ENCODE results near the gene DLGAP3. TPM values are rescaled to one million over a fixed set of nuclear protein-coding genes. Genes with fewer than 3 reads are reported as not detected.

Gene DLGAP3
- polyA plus RNA-seq, 4 donors: 0.18 to 0.39 (median 0.27) TPM; not detected in 1

GRCh38 chr1:34889705-34890104 is 39.7 kb downstream of the DLGAP3 start:
- Histone ChIP-seq H3K4me1 (ENCODE audit: control insufficient read depth in 3 of 3, insufficient read depth in 2 of 3, low read depth in 1 of 3, low read length in 2 of 3) (peaks cover 0 to 2% (median 0%) of the 10 kb centered on the region in 3 donors), H3K4me3 (ENCODE audit: low read depth in 1 of 3, low read length in 3 of 3) (no peak overlapping the region), H3K27me3 (ENCODE audit: control insufficient read depth in 3 of 3, insufficient read depth in 3 of 3, low read length in 3 of 3) (peaks cover 0 to 29% (median 7%) of the 10 kb centered on the region in 3 donors), H3K9me3 (ENCODE audit: control insufficient read depth in 2 of 2, insufficient read depth in 1 of 2, low read depth in 1 of 2, low read length in 1 of 2) (peaks cover 0 to 10% of the 10 kb centered on the region in 2 donors), H3K27ac (ENCODE audit: low read depth in 1 of 3, low read length in 2 of 3) (no peak overlapping the region), H3K36me3 (ENCODE audit: control insufficient read depth in 3 of 3, insufficient read depth in 2 of 3, low read depth in 1 of 3, low read length in 3 of 3) (no peaks in the 10 kb centered on the region)
- FAIRE-seq: no peak
- no peak for DNase-seq
- WGBS, 3 donors: 50 to 63% (median 61%) methylated on average over 4 of the region's 4 CpGs

GRCh38 chr1:34887593-34887992 is 41.9 kb downstream of the DLGAP3 start:
- H3K4me3 ChIP-seq (ENCODE audit: low read depth in 1 of 3, low read length in 3 of 3): no peak overlapping the region
- H3K4me1 ChIP-seq (ENCODE audit: control insufficient read depth in 3 of 3, insufficient read depth in 2 of 3, low read depth in 1 of 3, low read length in 2 of 3): peaks cover 0 to 2% (median 0%) of the 10 kb centered on the region in 3 donors
- no peaks in the 10 kb centered on the region for H3K36me3 ChIP-seq (ENCODE audit: control insufficient read depth in 3 of 3, insufficient read depth in 2 of 3, low read depth in 1 of 3, low read length in 3 of 3)
- 89 to 94% (median 93%) methylated on average over 4 of the region's 4 CpGs for WGBS, 3 donors
- peaks cover 0 to 5% of the 10 kb centered on the region in 2 donors for H3K9me3 ChIP-seq (ENCODE audit: control insufficient read depth in 2 of 2, insufficient read depth in 1 of 2, low read depth in 1 of 2, low read length in 1 of 2)
- no peak overlapping the region for H3K27ac ChIP-seq (ENCODE audit: low read depth in 1 of 3, low read length in 2 of 3)
- no peak for DNase-seq
- H3K27me3 ChIP-seq (ENCODE audit: control insufficient read depth in 3 of 3, insufficient read depth in 3 of 3, low read length in 3 of 3): peaks cover 0 to 43% (median 8%) of the 10 kb centered on the region in 3 donors
- no peak for FAIRE-seq

GRCh38 chr1:34885405-34886247 is 43.8 kb downstream of the DLGAP3 start:
- Histone ChIP-seq H3K27ac (ENCODE audit: low read depth in 1 of 3, low read length in 2 of 3) (no peak overlapping the region), H3K9me3 (ENCODE audit: control insufficient read depth in 2 of 2, insufficient read depth in 1 of 2, low read depth in 1 of 2, low read length in 1 of 2) (no peaks in the 10 kb centered on the region), H3K27me3 (ENCODE audit: control insufficient read depth in 3 of 3, insufficient read depth in 3 of 3, low read length in 3 of 3) (peaks cover 0 to 46% (median 8%) of the 10 kb centered on the region in 3 donors), H3K36me3 (ENCODE audit: control insufficient read depth in 3 of 3, insufficient read depth in 2 of 3, low read depth in 1 of 3, low read length in 3 of 3) (no peaks in the 10 kb centered on the region), H3K4me3 (ENCODE audit: low read depth in 1 of 3, low read length in 3 of 3) (peak overlapping the region in 2 of 3 donors; percentile 19 to 36), H3K4me1 (ENCODE audit: control insufficient read depth in 3 of 3, insufficient read depth in 2 of 3, low read depth in 1 of 3, low read length in 2 of 3) (peaks cover 0 to 2% (median 0%) of the 10 kb centered on the region in 3 donors)
- DNase-seq (peak; percentile 23 to 51), FAIRE-seq (no peak)
- 2 to 5% (median 4%) methylated on average over 57 to 80 of the region's 80 CpGs for WGBS, 3 donors

- H3K4me1 ChIP-seq (ENCODE audit: control insufficient read depth in 3 of 3, insufficient read depth in 2 of 3, low read depth in 1 of 3, low read length in 2 of 3): peaks cover 0 to 2% (median 0%) of the 10 kb centered on the region in 3 donors
- WGBS, 3 donors: 12 to 24% (median 22%) methylated on average over 18 to 19 of the region's 19 CpGs
- FAIRE-seq (no peak), DNase-seq (no peak)
- H3K27ac ChIP-seq (ENCODE audit: low read depth in 1 of 3, low read length in 2 of 3): no peak overlapping the region
- H3K36me3 ChIP-seq (ENCODE audit: control insufficient read depth in 3 of 3, insufficient read depth in 2 of 3, low read depth in 1 of 3, low read length in 3 of 3): no peaks in the 10 kb centered on the region
- H3K27me3 ChIP-seq (ENCODE audit: control insufficient read depth in 3 of 3, insufficient read depth in 3 of 3, low read length in 3 of 3): peaks cover 0 to 44% (median 6%) of the 10 kb centered on the region in 3 donors
- no peaks in the 10 kb centered on the region for H3K9me3 ChIP-seq (ENCODE audit: control insufficient read depth in 2 of 2, insufficient read depth in 1 of 2, low read depth in 1 of 2, low read length in 1 of 2)
- H3K4me3 ChIP-seq (ENCODE audit: low read depth in 1 of 3, low read length in 3 of 3): peak overlapping the region in 2 of 3 donors; percentile 5 to 36
These were observed 44.5 kb downstream of the DLGAP3 start for GRCh38 chr1:34884961-34885360.

GRCh38 chr1:34884536-34884935 is 44.9 kb downstream of the DLGAP3 start:
- Histone ChIP-seq H3K9me3 (ENCODE audit: control insufficient read depth in 2 of 2, insufficient read depth in 1 of 2, low read depth in 1 of 2, low read length in 1 of 2) (no peaks in the 10 kb centered on the region), H3K4me1 (ENCODE audit: control insufficient read depth in 3 of 3, insufficient read depth in 2 of 3, low read depth in 1 of 3, low read length in 2 of 3) (peaks cover 0 to 2% (median 0%) of the 10 kb centered on the region in 3 donors), H3K36me3 (ENCODE audit: control insufficient read depth in 3 of 3, insufficient read depth in 2 of 3, low read depth in 1 of 3, low read length in 3 of 3) (no peaks in the 10 kb centered on the region), H3K27ac (ENCODE audit: low read depth in 1 of 3, low read length in 2 of 3) (no peak overlapping the region), H3K27me3 (ENCODE audit: control insufficient read depth in 3 of 3, insufficient read depth in 3 of 3, low read length in 3 of 3) (peaks cover 0 to 41% (median 6%) of the 10 kb centered on the region in 3 donors), H3K4me3 (ENCODE audit: low read depth in 1 of 3, low read length in 3 of 3) (no peak overlapping the region)
- FAIRE-seq: no peak
- WGBS, 3 donors: 44 to 57% (median 48%) methylated on average over 3 of the region's 3 CpGs
- no peak for DNase-seq

GRCh38 chr1:34879230-34879629 is 50.2 kb downstream of the DLGAP3 start:
- Histone ChIP-seq H3K27ac (ENCODE audit: low read depth in 1 of 3, low read length in 2 of 3) (no peak overlapping the region), H3K36me3 (ENCODE audit: control insufficient read depth in 3 of 3, insufficient read depth in 2 of 3, low read depth in 1 of 3, low read length in 3 of 3) (no peaks in the 10 kb centered on the region), H3K4me3 (ENCODE audit: low read depth in 1 of 3, low read length in 3 of 3) (no peak overlapping the region), H3K4me1 (ENCODE audit: control insufficient read depth in 3 of 3, insufficient read depth in 2 of 3, low read depth in 1 of 3, low read length in 2 of 3) (no peaks in the 10 kb centered on the region), H3K27me3 (ENCODE audit: control insufficient read depth in 3 of 3, insufficient read depth in 3 of 3, low read length in 3 of 3) (peaks cover 0 to 23% (median 2%) of the 10 kb centered on the region in 3 donors), H3K9me3 (ENCODE audit: control insufficient read depth in 2 of 2, insufficient read depth in 1 of 2, low read depth in 1 of 2, low read length in 1 of 2) (no peaks in the 10 kb centered on the region)
- DNase-seq (no peak), FAIRE-seq (no peak)
- WGBS, 3 donors: 53 to 69% (median 65%) methylated on average over 9 of the region's 9 CpGs

GRCh38 chr1:34876406-34876805 is 53.0 kb downstream of the DLGAP3 start:
- DNase-seq (no peak), FAIRE-seq (no peak)
- Histone ChIP-seq H3K4me1 (ENCODE audit: control insufficient read depth in 3 of 3, insufficient read depth in 2 of 3, low read depth in 1 of 3, low read length in 2 of 3) (no peaks in the 10 kb centered on the region), H3K9me3 (ENCODE audit: control insufficient read depth in 2 of 2, insufficient read depth in 1 of 2, low read depth in 1 of 2, low read length in 1 of 2) (no peaks in the 10 kb centered on the region), H3K27ac (ENCODE audit: low read depth in 1 of 3, low read length in 2 of 3) (no peak overlapping the region), H3K36me3 (ENCODE audit: control insufficient read depth in 3 of 3, insufficient read depth in 2 of 3, low read depth in 1 of 3, low read length in 3 of 3) (no peaks in the 10 kb centered on the region), H3K27me3 (ENCODE audit: control insufficient read depth in 3 of 3, insufficient read depth in 3 of 3, low read length in 3 of 3) (peaks cover 0 to 26% (median 8%) of the 10 kb centered on the region in 3 donors), H3K4me3 (ENCODE audit: low read depth in 1 of 3, low read length in 3 of 3) (no peak overlapping the region)
- 75 to 86% (median 81%) methylated on average over 6 to 7 of the region's 7 CpGs for WGBS, 3 donors

GRCh38 chr1:34874296-34874952 is 55.0 kb downstream of the DLGAP3 start:
- H3K27me3 ChIP-seq (ENCODE audit: control insufficient read depth in 3 of 3, insufficient read depth in 3 of 3, low read length in 3 of 3): peaks cover 0 to 27% (median 8%) of the 10 kb centered on the region in 3 donors
- 53 to 61% (median 60%) methylated on average over 4 of the region's 4 CpGs for WGBS, 3 donors

More at GRCh38 chr1:34874296-34874952, 55.0 kb downstream of the DLGAP3 start:
- Histone ChIP-seq H3K9me3 (ENCODE audit: control insufficient read depth in 2 of 2, insufficient read depth in 1 of 2, low read depth in 1 of 2, low read length in 1 of 2) (no peaks in the 10 kb centered on the region), H3K27ac (ENCODE audit: low read depth in 1 of 3, low read length in 2 of 3) (no peak overlapping the region), H3K36me3 (ENCODE audit: control insufficient read depth in 3 of 3, insufficient read depth in 2 of 3, low read depth in 1 of 3, low read length in 3 of 3) (no peaks in the 10 kb centered on the region), H3K4me3 (ENCODE audit: low read depth in 1 of 3, low read length in 3 of 3) (no peak overlapping the region), H3K4me1 (ENCODE audit: control insufficient read depth in 3 of 3, insufficient read depth in 2 of 3, low read depth in 1 of 3, low read length in 2 of 3) (no peaks in the 10 kb centered on the region)
- FAIRE-seq (no peak), DNase-seq (no peak)

Measured in small intestine (tissue), 7 donors.